CD4-positive, CD25-positive, alpha-beta regulatory T cell (primary cell): ENCODE data around the gene CDC42BPA. TPM values are rescaled to one million over a fixed set of nuclear protein-coding genes. Genes with fewer than 3 reads are reported as not detected.
"Not testable (repeated sequence)": the region's sequence is repeated elsewhere in the genome, so short reads cannot be mapped to it uniquely, and the experiment has no call there.

ENCODE experiments used
- ATAC-seq, 2 donors: fragments of 150-1000 bp; cut with Tn5 transposase; one replicate each; pipeline ENCODE4 v1.10.0; 2021; ENCODE audit warnings: low read depth in 2 of 2, moderate number of reproducible peaks in 2 of 2, moderate library complexity in 1 of 2
- DNase-seq, 3 donors: peaks; one replicate each; pipeline versions ENCODE4 v3.0.0 to v3.0.0-alpha.2; 2012 to 2022; ENCODE audit warnings: mixed read lengths in 1 of 3
- H3K27ac ChIP-seq: one replicate; pipeline ENCODE4 v1.7.0; 2013; ENCODE audit warnings: mild to moderate bottlenecking, low read length; ENCODE audit not compliant: insufficient read depth, poor library complexity, severe bottlenecking
- H3K27me3 ChIP-seq: one replicate; pipeline ENCODE4 v1.7.0; 2013; ENCODE audit warnings: low read length; ENCODE audit not compliant: control insufficient read depth, insufficient read depth
- H3K36me3 ChIP-seq: one replicate; pipeline ENCODE4 v1.7.0; 2013; ENCODE audit warnings: mild to moderate bottlenecking, low read length, moderate library complexity; ENCODE audit not compliant: control insufficient read depth, insufficient read depth
- H3K4me1 ChIP-seq: 2 replicates; pipeline ENCODE4 v1.7.0; 2013; ENCODE audit warnings: mild to moderate bottlenecking, low read length; ENCODE audit not compliant: insufficient read depth, control insufficient read depth, poor library complexity, severe bottlenecking
- H3K4me3 ChIP-seq: one replicate; pipeline ENCODE4 v1.7.0; 2013; ENCODE audit warnings: low read depth, mild to moderate bottlenecking, low read length, moderate library complexity
- H3K9me3 ChIP-seq, 2 experiments: 1 replicate in 1 of 2; 2 replicates in 1 of 2; pipeline ENCODE4 v1.7.0; 2013; ENCODE audit warnings: low read length in 2 of 2, mild to moderate bottlenecking in 1 of 2, moderate library complexity in 1 of 2; ENCODE audit not compliant: control insufficient read depth in 2 of 2
- H3K27ac Mint-ChIP-seq, 3 donors: one replicate each; pipeline ENCODE4 v1.8.0; 2020 to 2022; ENCODE audit warnings: mild to moderate bottlenecking in 3 of 3, mixed read lengths in 3 of 3, moderate library complexity in 2 of 3
- H3K27me3 Mint-ChIP-seq: one replicate; pipeline ENCODE4 v1.8.0; 2022; ENCODE audit warnings: mild to moderate bottlenecking, mixed read lengths
- H3K36me3 Mint-ChIP-seq: one replicate; pipeline ENCODE4 v1.8.0; 2020; ENCODE audit warnings: mixed read lengths
- H3K4me1 Mint-ChIP-seq, 4 donors: one replicate each; pipeline ENCODE4 v1.8.0; 2020 to 2022; ENCODE audit warnings: mixed read lengths in 4 of 4, mild to moderate bottlenecking in 1 of 4
- H3K4me3 Mint-ChIP-seq, 4 donors: one replicate each; pipeline ENCODE4 v1.8.0; 2020 to 2022; ENCODE audit warnings: mild to moderate bottlenecking in 4 of 4, mixed read lengths in 4 of 4, moderate library complexity in 3 of 4
- H3K9me3 Mint-ChIP-seq, 7 donors: one replicate each; pipeline ENCODE4 v1.8.0; 2020 to 2022; ENCODE audit warnings: mixed read lengths in 7 of 7, mild to moderate bottlenecking in 3 of 7, moderate library complexity in 2 of 7
- polyA plus RNA-seq, 4 donors: library from polyadenylated mRNA; unstranded; fragments of 300-500 nt; fragmentation: Illumina TruSeq; gene quantifications; one replicate each; pipeline ENCODE4 v1.2.3, GENCODE V29; 2021
- total RNA-seq: library from RNA; stranded (reverse); gene quantifications from one replicate; pipeline ENCODE4 v1.2.3, GENCODE V29; 2022

The CDC42BPA gene
- total and polyA plus RNA-seq, 5 donors from 2014 or later = 0.06 to 1.5 (median 0.63) TPM

DNA sequence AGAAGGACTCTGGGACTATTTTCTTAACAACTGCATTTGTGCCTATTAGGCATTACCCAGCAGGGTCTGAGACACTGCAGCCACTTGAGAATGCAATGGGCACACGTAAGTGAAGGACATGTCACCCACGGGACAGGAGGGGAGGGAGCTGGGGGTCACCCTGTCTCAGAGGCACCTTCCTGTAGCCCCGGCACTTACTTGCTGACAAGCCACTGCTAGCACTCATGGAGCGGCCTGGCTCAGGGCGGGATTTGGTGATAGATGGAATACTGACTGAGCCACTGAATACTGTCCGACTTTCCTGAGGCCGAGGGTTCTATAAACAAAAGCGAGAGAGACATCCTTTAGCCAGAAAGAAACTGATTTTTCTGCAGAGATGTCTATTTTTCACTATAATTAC, 313.5 kb downstream of the CDC42BPA start:
- no peak for DNase-seq
- Mint-ChIP-seq H3K4me3 (no peak overlapping the region), H3K27me3 (peaks cover 22% of the 10 kb centered on the region), H3K9me3 (peaks cover 0 to 3% (median 0%) of the 10 kb centered on the region in 7 donors), H3K4me1 (no peaks in the 10 kb centered on the region), H3K36me3 (no peaks in the 10 kb centered on the region), H3K27ac (no peak overlapping the region)
- Histone ChIP-seq H3K27me3 (peaks cover 3% of the 10 kb centered on the region), H3K27ac (no peak overlapping the region), H3K36me3 (no peaks in the 10 kb centered on the region), H3K9me3 (no peaks in the 10 kb centered on the region), H3K4me1 (no peaks in the 10 kb centered on the region), H3K4me3 (no peak overlapping the region)
- ATAC-seq = no peak

DNA sequence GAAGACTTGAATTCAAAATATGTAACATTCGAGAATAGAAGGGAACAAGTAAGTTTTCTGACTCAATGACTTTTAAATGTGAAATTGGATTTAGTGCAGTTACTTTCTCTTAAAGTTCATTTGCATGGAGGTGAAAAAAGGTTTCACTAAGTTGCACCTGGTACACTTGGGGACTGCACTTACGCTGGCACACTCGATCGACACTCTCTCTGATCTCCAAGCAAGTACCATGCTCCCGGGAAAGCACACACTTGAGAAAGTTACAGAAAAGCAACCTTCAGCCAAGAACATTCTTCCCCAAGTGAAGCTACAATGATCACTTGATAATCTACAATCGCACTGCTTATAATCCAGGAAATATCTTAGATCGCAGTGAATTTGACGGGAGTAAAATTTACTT, 315.1 kb downstream of the CDC42BPA start:
- no peak overlapping the region for H3K27ac Mint-ChIP-seq
- Histone ChIP-seq H3K4me3 (no peak overlapping the region), H3K9me3 (no peaks in the 10 kb centered on the region), H3K27ac (no peak overlapping the region), H3K4me1 (no peaks in the 10 kb centered on the region), H3K27me3 (no peaks in the 10 kb centered on the region), H3K36me3 (no peaks in the 10 kb centered on the region)
- H3K4me1 Mint-ChIP-seq = no peaks in the 10 kb centered on the region
- peaks cover 16% of the 10 kb centered on the region for H3K27me3 Mint-ChIP-seq
- H3K9me3 Mint-ChIP-seq = peaks cover 0 to 6% (median 0%) of the 10 kb centered on the region in 7 donors
- H3K4me3 Mint-ChIP-seq = no peak overlapping the region
- DNase-seq (no peak), ATAC-seq (no peak)
- H3K36me3 Mint-ChIP-seq = no peaks in the 10 kb centered on the region

DNA sequence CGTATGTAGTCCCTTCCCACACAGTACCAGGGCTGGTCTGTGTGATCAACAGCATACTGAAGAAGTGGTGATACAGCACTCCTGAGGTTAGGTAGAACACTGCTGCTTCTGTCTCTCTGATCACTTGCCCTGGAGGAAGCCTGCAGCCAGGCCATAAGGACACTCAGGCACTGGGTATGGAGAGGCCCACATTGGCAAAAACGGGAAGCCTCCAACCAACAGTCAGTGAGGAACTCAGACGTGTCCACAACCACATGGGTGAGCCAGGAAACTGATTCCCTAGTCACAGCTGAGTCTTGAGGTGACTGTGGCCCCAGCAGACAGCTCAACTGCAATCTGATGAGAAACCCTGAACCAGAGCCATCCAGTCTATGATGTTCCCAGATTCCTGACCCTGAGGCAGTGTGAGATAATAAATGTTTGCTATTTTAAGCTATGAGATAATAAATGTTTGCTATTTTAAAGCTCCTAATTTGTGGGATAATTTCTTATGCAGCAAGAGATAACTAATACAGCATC, 315.7 kb downstream of the CDC42BPA start:
- Mint-ChIP-seq H3K27me3 (peaks cover 15% of the 10 kb centered on the region), H3K36me3 (no peaks in the 10 kb centered on the region), H3K27ac (no peak overlapping the region), H3K9me3 (peaks cover 0 to 6% (median 1%) of the 10 kb centered on the region in 7 donors), H3K4me3 (no peak overlapping the region), H3K4me1 (no peaks in the 10 kb centered on the region)
- Histone ChIP-seq H3K27me3 (no peaks in the 10 kb centered on the region), H3K4me3 (no peak overlapping the region), H3K36me3 (no peaks in the 10 kb centered on the region), H3K4me1 (no peaks in the 10 kb centered on the region), H3K27ac (no peak overlapping the region), H3K9me3 (no peaks in the 10 kb centered on the region)
- no peak for ATAC-seq
- no peak for DNase-seq

DNA sequence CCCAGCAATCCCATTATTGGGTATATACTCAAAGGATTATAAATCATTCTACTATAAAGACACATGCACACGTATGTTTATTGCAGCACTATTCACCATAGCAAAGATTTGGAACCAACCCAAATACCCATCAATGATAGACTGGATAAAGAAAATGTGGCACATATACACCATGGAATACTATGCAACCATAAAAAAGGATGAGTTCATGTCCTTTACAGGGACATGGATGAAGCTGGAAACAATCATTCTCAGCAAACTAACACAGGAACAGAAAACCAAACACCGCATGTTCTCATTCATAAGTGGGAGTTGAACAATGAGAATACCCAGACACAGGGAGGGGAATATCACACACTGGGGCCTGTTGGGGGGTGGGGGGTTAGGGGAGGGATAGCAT, 318.7 kb downstream of the CDC42BPA start:
- H3K36me3 ChIP-seq, H3K9me3 ChIP-seq, H3K27me3 Mint-ChIP-seq, H3K4me3 Mint-ChIP-seq, H3K4me1 ChIP-seq, ATAC-seq, H3K27ac ChIP-seq, H3K27ac Mint-ChIP-seq, DNase-seq, H3K9me3 Mint-ChIP-seq, H3K27me3 ChIP-seq, H3K4me3 ChIP-seq, H3K36me3 Mint-ChIP-seq: not testable (repeated sequence)
- peaks cover 0 to 13% (median 5%) of the 10 kb centered on the region in 4 donors for H3K4me1 Mint-ChIP-seq

DNA sequence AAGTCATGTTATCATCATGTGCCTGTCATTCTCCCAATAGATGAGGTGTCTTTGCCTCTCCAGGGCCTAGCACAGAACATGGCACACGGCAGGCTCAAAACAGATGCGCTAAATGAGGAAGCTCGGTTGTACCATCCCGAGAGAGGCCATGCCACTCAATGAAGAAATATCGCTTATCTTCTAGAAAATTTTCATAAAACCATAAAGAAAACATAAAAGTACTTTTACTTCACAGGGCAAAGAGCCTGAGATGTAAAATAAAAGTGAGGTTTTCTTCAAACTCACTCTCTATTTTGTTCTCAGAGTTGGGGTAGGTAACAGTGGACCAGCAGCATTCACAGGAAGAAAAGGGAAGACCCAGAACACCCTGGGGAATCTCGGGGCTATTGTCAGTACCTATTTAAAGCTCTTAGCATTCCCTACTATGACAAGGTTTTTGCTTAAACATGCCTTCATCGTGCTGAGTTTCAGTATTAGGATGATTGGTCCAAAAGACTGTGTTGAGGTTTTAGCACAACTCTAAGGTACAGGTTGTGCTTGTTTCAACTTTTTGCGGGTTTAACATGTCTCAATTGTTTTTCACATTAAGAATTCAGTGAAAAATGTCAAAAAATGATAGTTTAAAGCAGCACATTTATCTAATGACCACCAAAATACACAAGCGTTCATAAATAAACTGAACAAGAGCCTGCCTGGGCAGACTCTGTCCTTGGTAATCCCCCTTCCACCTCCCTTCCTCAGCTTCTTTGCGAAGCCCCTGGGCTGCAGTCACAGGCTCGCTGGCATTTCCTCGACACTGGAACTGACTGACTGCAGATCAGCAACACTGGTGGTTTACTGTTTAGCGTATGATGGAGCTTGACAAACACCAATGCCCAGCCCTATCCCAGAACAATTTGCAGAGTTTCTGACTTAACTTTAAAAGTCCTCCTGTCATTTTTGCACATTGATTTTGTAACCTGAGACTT, 322.6 kb downstream of the CDC42BPA start:
- H3K36me3 ChIP-seq = no peaks in the 10 kb centered on the region
- no peak overlapping the region for H3K27ac ChIP-seq
- no peaks in the 10 kb centered on the region for H3K9me3 ChIP-seq
- peaks cover 6% of the 10 kb centered on the region for H3K4me1 ChIP-seq
- Mint-ChIP-seq H3K4me1 (peaks cover 3 to 16% (median 7%) of the 10 kb centered on the region in 4 donors), H3K36me3 (no peaks in the 10 kb centered on the region), H3K9me3 (peaks cover 0 to 4% (median 2%) of the 10 kb centered on the region in 7 donors), H3K4me3 (peak overlapping the region in 3 of 4 donors; percentile 12 to 60 (median 31)), H3K27me3 (peaks cover 5% of the 10 kb centered on the region), H3K27ac (peak overlapping the region; percentile 6 to 70 (median 20))
- ATAC-seq (no peak), DNase-seq (peak in 1 of 3 donors; percentile 20)
- H3K27me3 ChIP-seq = no peaks in the 10 kb centered on the region
- peak overlapping the region; percentile 21 for H3K4me3 ChIP-seq

DNA sequence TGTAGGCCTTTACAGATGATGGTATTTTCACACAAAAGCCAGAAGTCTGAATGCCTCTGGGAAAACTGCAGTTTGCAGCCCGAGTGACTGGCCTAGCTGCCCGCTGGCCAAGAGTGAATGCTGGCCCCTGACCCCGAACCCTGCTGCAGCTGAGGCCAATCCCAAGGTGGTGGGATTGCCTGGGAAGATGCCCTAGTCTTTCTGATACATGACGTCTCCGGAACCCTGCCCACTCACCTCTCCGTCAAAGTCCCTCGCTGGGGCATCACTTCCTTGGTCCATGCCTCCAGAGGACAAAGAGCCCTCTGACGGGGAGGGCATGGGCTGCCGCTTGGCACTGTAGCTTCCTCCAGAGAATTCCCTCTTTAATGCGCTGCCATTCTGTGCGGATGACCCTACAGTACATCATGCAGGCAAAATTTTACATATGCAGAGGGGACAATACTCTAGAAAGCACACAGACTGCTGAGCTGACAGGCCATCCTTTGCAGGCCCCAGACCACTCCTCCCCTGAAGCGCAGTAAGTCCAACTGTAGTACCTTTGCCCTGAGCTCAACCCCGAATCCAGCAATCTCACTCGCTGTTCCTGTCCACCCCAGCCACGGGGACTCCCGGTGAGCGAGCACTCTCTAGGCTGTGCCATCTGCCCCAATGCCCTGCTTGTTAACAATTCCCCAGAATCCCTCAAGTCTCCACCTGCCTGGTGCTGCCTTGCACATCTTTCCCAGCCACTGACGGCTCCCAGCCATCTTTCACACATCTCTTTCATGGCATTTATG, 323.5 kb downstream of the CDC42BPA start:
- H3K4me3 ChIP-seq = no peak overlapping the region
- H3K9me3 ChIP-seq = no peaks in the 10 kb centered on the region
- H3K4me3 Mint-ChIP-seq = peak overlapping the region in 1 of 4 donors; percentile 12
- peaks cover 15% of the 10 kb centered on the region for H3K4me1 ChIP-seq
- peaks cover 5% of the 10 kb centered on the region for H3K27me3 Mint-ChIP-seq
- H3K27ac Mint-ChIP-seq = peak overlapping the region in 2 of 3 donors; percentile 16 to 70
- ATAC-seq (no peak), DNase-seq (no peak)
- peaks cover 0 to 4% (median 2%) of the 10 kb centered on the region in 7 donors for H3K9me3 Mint-ChIP-seq
- no peaks in the 10 kb centered on the region for H3K27me3 ChIP-seq
- no peaks in the 10 kb centered on the region for H3K36me3 ChIP-seq
- H3K27ac ChIP-seq = no peak overlapping the region
- peaks cover 11 to 24% (median 16%) of the 10 kb centered on the region in 4 donors for H3K4me1 Mint-ChIP-seq
- no peaks in the 10 kb centered on the region for H3K36me3 Mint-ChIP-seq

DNA sequence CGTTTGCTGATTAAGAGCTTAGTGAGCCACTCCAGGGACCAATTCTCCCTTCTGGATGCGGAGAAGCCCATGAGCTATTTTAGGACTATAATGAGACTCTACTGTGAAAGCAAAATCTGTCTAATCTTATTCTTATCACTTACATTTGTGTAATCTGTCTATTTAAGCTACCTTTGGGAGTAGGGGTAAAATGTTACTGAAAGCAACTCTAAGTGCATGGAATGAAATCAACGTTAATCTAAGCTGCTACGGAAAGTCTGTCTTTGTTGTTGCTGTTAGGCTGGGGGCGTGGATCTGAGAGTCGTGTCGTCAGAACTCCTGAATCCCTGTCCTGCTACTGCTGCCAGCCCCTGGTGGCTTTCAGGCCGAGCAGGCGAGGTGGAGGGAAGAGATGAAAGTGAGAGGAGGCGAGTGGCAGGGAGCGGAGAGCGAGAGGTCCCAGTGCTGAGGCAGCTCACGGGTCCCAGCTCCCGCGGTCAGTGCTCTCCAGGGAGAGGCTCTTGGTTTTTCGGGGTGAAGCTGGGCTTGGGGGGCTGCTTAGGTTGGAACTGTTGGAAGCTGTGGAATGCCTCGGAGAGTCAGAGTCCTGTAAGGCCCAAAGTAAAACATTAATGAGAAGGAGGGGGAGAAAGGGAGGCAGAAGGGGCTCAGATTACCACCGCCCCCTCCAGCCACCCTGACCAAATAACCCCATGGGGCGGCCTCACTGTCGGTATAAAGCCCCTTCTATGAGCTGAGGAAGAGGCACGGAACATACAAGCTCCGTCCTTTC, 324.3 kb downstream of the CDC42BPA start:
- Mint-ChIP-seq H3K27me3 (peaks cover 5% of the 10 kb centered on the region), H3K4me3 (no peak overlapping the region), H3K4me1 (peaks cover 17 to 32% (median 23%) of the 10 kb centered on the region in 4 donors), H3K36me3 (no peaks in the 10 kb centered on the region), H3K27ac (no peak overlapping the region), H3K9me3 (peaks cover 0 to 4% (median 2%) of the 10 kb centered on the region in 7 donors)
- DNase-seq = no peak
- ATAC-seq = no peak
- peaks cover 22% of the 10 kb centered on the region for H3K4me1 ChIP-seq
- H3K9me3 ChIP-seq = no peaks in the 10 kb centered on the region
- no peaks in the 10 kb centered on the region for H3K27me3 ChIP-seq
- H3K27ac ChIP-seq = no peak overlapping the region
- H3K4me3 ChIP-seq = no peak overlapping the region
- no peaks in the 10 kb centered on the region for H3K36me3 ChIP-seq
